HG03060 (cell line): ENCODE data around the gene HRC.
"Not testable (repeated sequence)": the region's sequence is repeated elsewhere in the genome, so short reads cannot be mapped to it uniquely, and the experiment has no call there.

Experiments used
- ATAC-seq: cut with Tn5 transposase; IDR thresholded peaks from one replicate; pipeline ENCODE4 v1.9.1; 2021; ENCODE audit warnings: low read depth, moderate number of reproducible peaks; ENCODE audit not compliant: unreplicated experiment

The HRC gene

GRCh38 chr19:49155005-49155819, at the start of gene HRC:
TSS of gene HRC (minus strand) at chr19:49155396. CDS start at chr19:49155237, 159 bp downstream.
- ATAC-seq: no peak

- no peak for ATAC-seq
Observed at GRCh38 chr19:49201042-49201441, 45.8 kb upstream of the HRC start.

GRCh38 chr19:49200238-49200862, 45.2 kb upstream of the HRC start:
- no peak for ATAC-seq

GRCh38 chr19:49196527-49197240, 41.5 kb upstream of the HRC start:
- ATAC-seq: no peak

- ATAC-seq: no peak
Observed at GRCh38 chr19:49194408-49194807, 39.2 kb upstream of the HRC start.

- ATAC-seq: no peak
Observed at GRCh38 chr19:49193822-49194394, 38.7 kb upstream of the HRC start.

- ATAC-seq: no peak
Observed at GRCh38 chr19:49190781-49191180, 35.6 kb upstream of the HRC start.

- no peak for ATAC-seq
Observed at GRCh38 chr19:49189259-49189658, 34.1 kb upstream of the HRC start.

- ATAC-seq: no peak
Observed at GRCh38 chr19:49188626-49189200, 33.5 kb upstream of the HRC start.

GRCh38 chr19:49186108-49186507, 30.9 kb upstream of the HRC start:
- ATAC-seq: no peak

- ATAC-seq: no peak
Observed at GRCh38 chr19:49182848-49183375, 27.7 kb upstream of the HRC start.

GRCh38 chr19:49182010-49182847, 27.0 kb upstream of the HRC start:
- not testable (repeated sequence) for ATAC-seq

GRCh38 chr19:49180659-49181058, 25.5 kb upstream of the HRC start:
- ATAC-seq: no peak

GRCh38 chr19:49173198-49173597, 18.0 kb upstream of the HRC start:
- no peak for ATAC-seq

- ATAC-seq: no peak
Observed at GRCh38 chr19:49168421-49168820, 13.2 kb upstream of the HRC start.

GRCh38 chr19:49167857-49168409, 12.7 kb upstream of the HRC start:
- no peak for ATAC-seq

GRCh38 chr19:49165865-49166301, 10.7 kb upstream of the HRC start:
- ATAC-seq: no peak

- no peak for ATAC-seq
Observed at GRCh38 chr19:49165111-49165750, 10.0 kb upstream of the HRC start.

GRCh38 chr19:49161987-49162386, 6.8 kb upstream of the HRC start:
- no peak for ATAC-seq
